ENCODE results near the gene LBP. TPM values are rescaled to one million over a fixed set of nuclear protein-coding genes. Genes with fewer than 3 reads are reported as not detected.
"Not testable (repeated sequence)": the region's sequence is repeated elsewhere in the genome, so short reads cannot be mapped to it uniquely, and the experiment has no call there.

Gene LBP
- total RNA-seq, 4 donors from 2014 or later = 0.38 to 6.2 TPM; not detected in 2

GRCh38 chr20:38313676-38314075 is 32.6 kb upstream of the LBP start:
- no peaks in the 10 kb centered on the region for H3K4me1 ChIP-seq
- no peak for DNase-seq (ENCODE audit: low spot score in 2 of 2)
- WGBS = 97% methylated on average over 2 of the region's 2 CpGs
- H3K9me3 ChIP-seq = no peaks in the 10 kb centered on the region
- no peaks in the 10 kb centered on the region for H3K36me3 ChIP-seq
- peaks cover 5% of the 10 kb centered on the region for H3K27me3 ChIP-seq
- TF ChIP-seq POLR2AphosphoS5 (IDR thresholded peaks at IDR 0.05) = no peak
- no peak overlapping the region for H3K4me3 ChIP-seq
- no peak overlapping the region for H3K27ac ChIP-seq

DNA sequence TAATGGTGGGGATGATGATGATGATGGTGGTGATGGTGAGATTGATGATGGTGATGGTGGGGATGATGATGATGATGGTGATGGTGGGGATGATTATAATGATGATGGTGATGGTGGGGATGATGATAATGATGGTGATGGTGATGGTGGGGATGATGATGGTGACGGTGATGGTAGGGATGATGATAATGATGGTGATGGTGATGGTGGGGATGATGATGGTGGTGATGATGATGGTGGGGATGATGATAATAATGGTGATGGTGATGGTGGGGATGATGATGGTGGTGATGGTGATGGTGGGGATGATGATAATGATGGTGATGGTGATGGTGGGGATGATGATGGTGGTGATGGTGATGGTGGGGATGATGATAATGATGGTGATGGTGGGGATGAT is 31.9 kb upstream of the LBP start:
- WGBS = 93% methylated on average over 1 of the region's 1 CpG
- not testable (repeated sequence) for H3K27ac ChIP-seq; H3K36me3 ChIP-seq; H3K4me3 ChIP-seq; H3K27me3 ChIP-seq; H3K4me1 ChIP-seq; H3K9me3 ChIP-seq; DNase-seq (ENCODE audit: low spot score in 2 of 2)

DNA sequence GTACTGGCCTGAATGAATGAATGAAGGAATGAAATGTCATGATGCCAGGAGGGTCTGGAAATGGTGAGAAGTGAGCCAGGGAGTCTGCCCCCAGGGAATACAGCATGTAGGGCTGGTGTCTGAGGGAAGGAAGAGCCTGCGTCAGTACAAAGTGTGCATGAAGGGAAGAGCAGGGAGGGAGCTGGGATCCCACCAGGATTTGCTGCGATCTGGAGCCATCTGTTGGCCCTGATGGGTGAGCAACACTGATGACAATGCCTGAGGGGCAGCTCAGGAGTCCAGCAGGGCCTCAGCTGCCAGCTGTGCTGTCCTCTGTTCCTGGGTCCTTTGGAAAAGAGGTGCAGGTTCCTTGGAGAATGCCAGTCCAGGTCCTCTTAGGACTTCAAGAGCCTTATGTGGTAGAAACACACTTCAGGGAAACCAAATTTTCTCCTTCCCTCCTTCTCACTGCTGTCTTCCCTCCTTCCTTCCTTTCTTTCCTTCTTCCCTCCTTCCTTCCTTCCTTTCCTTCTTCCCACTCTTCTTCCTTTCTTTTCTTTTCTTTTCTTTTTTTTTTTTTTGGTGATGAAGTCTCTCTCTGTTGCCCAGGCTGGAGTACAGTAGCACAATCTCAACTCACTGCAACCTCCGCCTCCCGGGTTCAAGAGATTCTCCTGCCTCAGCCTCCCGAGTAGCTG is 30.9 kb upstream of the LBP start:
- Histone ChIP-seq H3K27ac (no peak overlapping the region), H3K36me3 (no peaks in the 10 kb centered on the region), H3K9me3 (no peaks in the 10 kb centered on the region), H3K4me3 (no peak overlapping the region), H3K4me1 (no peaks in the 10 kb centered on the region), H3K27me3 (peaks cover 7% of the 10 kb centered on the region)
- no peak for DNase-seq (ENCODE audit: low spot score in 2 of 2)
- WGBS = 81% methylated on average over 5 of the region's 5 CpGs
- no peak for TF ChIP-seq EP300 (IDR thresholded peaks at IDR 0.05)
- TF ChIP-seq CTCF (IDR thresholded peaks at IDR 0.05) = no peak
- no peak for TF ChIP-seq POLR2A (IDR thresholded peaks at IDR 0.05)
- no peak for TF ChIP-seq POLR2AphosphoS5 (IDR thresholded peaks at IDR 0.05)

DNA sequence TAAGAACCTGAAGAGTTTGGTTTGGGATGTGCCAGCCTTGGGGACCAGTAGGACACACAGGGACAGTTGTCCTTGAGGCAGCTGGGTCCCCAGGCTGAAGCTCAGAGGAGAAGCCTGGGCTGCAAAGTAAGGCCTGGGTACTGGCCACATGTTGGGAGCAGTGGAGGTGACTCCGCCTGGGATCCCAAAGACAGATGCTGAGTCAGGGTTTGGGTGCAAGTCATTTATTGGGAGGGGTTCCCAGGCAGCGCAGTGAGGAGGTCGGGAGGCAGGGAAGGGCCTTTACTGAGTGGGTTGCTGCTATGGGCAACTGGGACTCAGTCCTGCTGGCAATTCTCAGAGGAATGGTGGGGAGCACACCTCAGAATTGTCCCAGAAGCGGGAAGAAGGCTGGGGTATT is 29.9 kb upstream of the LBP start:
- Histone ChIP-seq H3K27me3 (peaks cover 9% of the 10 kb centered on the region), H3K27ac (no peak overlapping the region), H3K9me3 (no peaks in the 10 kb centered on the region), H3K4me3 (no peak overlapping the region), H3K4me1 (no peaks in the 10 kb centered on the region), H3K36me3 (no peaks in the 10 kb centered on the region)
- TF ChIP-seq EP300 (IDR thresholded peaks at IDR 0.05) (no peak), POLR2AphosphoS5 (IDR thresholded peaks at IDR 0.05) (no peak), POLR2A (IDR thresholded peaks at IDR 0.05) (no peak), CTCF (IDR thresholded peaks at IDR 0.05) (no peak)
- DNase-seq (ENCODE audit: low spot score in 2 of 2) = no peak
- WGBS = 80% methylated on average over 4 of the region's 4 CpGs

- no peaks in the 10 kb centered on the region for H3K4me1 ChIP-seq
- H3K9me3 ChIP-seq = no peaks in the 10 kb centered on the region
- TF ChIP-seq EP300 (IDR thresholded peaks at IDR 0.05) = no peak
- peaks cover 12% of the 10 kb centered on the region for H3K27me3 ChIP-seq
- H3K36me3 ChIP-seq = no peaks in the 10 kb centered on the region
- no peak for DNase-seq (ENCODE audit: low spot score in 2 of 2)
- H3K4me3 ChIP-seq = no peak overlapping the region
- WGBS = 75% methylated on average over 3 of the region's 3 CpGs
- no peak overlapping the region for H3K27ac ChIP-seq
These were observed 28.9 kb upstream of the LBP start for GRCh38 chr20:38317422-38317821.

DNA sequence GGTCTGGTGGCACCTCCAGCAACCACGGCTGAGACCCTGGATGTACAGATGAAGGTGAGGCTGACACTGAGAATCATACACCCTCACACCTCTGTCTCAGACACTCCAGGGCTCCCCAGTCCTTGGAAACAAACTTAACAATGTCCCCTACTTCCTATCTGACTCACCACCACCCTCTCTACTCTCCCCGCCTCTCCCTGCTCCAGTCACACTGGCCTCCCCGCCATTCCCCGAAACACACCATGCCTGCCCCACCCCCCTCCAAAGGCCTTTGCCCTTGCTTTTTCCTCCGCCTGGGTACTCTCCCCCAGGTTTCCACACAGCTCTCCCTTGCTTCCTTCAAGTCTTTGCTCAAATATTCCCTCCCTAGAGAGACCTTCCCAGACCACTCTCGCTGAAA is 26.1 kb upstream of the LBP start:
- H3K27ac ChIP-seq = no peak overlapping the region
- H3K36me3 ChIP-seq = no peaks in the 10 kb centered on the region
- WGBS = 62% methylated on average over 6 of the region's 6 CpGs
- no peak overlapping the region for H3K4me3 ChIP-seq
- H3K27me3 ChIP-seq = peaks cover 12% of the 10 kb centered on the region
- no peak for TF ChIP-seq POLR2A (IDR thresholded peaks at IDR 0.05)
- no peak for TF ChIP-seq EP300 (IDR thresholded peaks at IDR 0.05)
- no peak for TF ChIP-seq POLR2AphosphoS5 (IDR thresholded peaks at IDR 0.05)
- TF ChIP-seq CTCF (IDR thresholded peaks at IDR 0.05) = no peak
- no peak for DNase-seq (ENCODE audit: low spot score in 2 of 2)
- no peaks in the 10 kb centered on the region for H3K9me3 ChIP-seq
- no peaks in the 10 kb centered on the region for H3K4me1 ChIP-seq
